ENCODE results near the gene FZD4.

FZD4 gene

GRCh38 chr11:86906198-86906597 lies 49.0 kb downstream of the FZD4 start:
- DNase-seq (ENCODE audit: low spot score) = no peak

GRCh38 chr11:86905252-86905651 lies 49.9 kb downstream of the FZD4 start:
- no peak for DNase-seq (ENCODE audit: low spot score)

- no peak for DNase-seq (ENCODE audit: low spot score)
Observed at GRCh38 chr11:86904001-86904400, 51.2 kb downstream of the FZD4 start.

- DNase-seq (ENCODE audit: low spot score) = no peak
Observed at GRCh38 chr11:86902345-86902744, 52.9 kb downstream of the FZD4 start.

- no peak for DNase-seq (ENCODE audit: low spot score)
Observed at GRCh38 chr11:86901599-86901998, 53.6 kb downstream of the FZD4 start.

GRCh38 chr11:86900162-86900561 lies 55.0 kb downstream of the FZD4 start:
- no peak for DNase-seq (ENCODE audit: low spot score)

GRCh38 chr11:86898689-86899088 lies 56.5 kb downstream of the FZD4 start:
- DNase-seq (ENCODE audit: low spot score) = no peak

GRCh38 chr11:86896441-86896841 lies 58.8 kb downstream of the FZD4 start:
- no peak for DNase-seq (ENCODE audit: low spot score)
